Loucy (cell line): Measurements from ENCODE around the gene IPMK.

ENCODE experiments used
- EZH2phosphoT487 ChIP-seq: fragments of 200-600 bp; IDR thresholded peaks from 2 replicates; pipeline ENCODE4 v1.6.1; 2018; ENCODE audit warnings: antibody characterized with exemption, mild to moderate bottlenecking, moderate library complexity, borderline replicate concordance
- TF ChIP-seq, protein P1 (sequence below): fragments of 200-600 bp; sonication (generic); conservative IDR thresholded peaks from 2 replicates; pipeline ENCODE4 v1.5.1; 2014; ENCODE audit warnings: mild to moderate bottlenecking, antibody characterized with exemption, low read length

DNA sequence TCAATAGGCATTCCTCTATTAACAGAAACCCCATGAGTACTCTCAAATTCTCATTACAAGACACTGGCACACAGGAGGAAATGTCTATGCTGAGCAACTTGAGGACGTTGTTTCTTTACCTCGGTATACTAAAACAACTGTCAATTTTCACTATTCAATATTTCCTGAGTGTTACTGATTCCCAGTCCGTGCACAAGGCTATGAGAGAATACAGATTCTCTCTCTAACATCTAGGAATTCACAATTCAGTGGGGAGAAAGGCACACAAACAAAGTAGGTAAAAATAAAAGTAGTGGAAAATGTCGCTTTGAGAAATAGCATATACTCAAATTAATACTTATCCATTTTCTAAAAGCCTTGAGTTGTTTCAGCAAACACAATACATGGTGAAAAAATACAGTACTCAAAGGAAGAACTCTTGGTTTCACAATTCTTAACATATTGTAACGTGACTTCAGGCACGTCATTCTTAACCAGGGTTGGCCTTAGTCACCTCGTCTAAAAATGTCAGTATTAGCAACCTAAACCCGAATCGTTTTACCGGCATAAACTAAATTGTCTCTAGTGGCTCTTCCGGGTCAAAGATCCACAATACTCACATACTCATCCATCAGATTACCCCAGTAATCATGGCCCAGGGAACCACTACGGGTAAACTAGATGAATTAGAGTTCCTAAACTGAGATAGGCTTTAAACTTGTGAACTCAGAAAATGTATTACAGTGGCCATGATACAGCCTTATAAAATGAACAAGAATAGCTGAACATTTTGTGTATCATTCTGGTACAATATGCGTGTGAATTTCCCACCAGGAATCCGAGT lies 1.5 kb downstream of the IPMK start:
- TF ChIP-seq, protein P1, sequence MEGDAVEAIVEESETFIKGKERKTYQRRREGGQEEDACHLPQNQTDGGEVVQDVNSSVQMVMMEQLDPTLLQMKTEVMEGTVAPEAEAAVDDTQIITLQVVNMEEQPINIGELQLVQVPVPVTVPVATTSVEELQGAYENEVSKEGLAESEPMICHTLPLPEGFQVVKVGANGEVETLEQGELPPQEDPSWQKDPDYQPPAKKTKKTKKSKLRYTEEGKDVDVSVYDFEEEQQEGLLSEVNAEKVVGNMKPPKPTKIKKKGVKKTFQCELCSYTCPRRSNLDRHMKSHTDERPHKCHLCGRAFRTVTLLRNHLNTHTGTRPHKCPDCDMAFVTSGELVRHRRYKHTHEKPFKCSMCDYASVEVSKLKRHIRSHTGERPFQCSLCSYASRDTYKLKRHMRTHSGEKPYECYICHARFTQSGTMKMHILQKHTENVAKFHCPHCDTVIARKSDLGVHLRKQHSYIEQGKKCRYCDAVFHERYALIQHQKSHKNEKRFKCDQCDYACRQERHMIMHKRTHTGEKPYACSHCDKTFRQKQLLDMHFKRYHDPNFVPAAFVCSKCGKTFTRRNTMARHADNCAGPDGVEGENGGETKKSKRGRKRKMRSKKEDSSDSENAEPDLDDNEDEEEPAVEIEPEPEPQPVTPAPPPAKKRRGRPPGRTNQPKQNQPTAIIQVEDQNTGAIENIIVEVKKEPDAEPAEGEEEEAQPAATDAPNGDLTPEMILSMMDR = no peak
- no peak for TF ChIP-seq EZH2phosphoT487
